HG03039 (cell line): ENCODE results near the gene ADCY3.

ENCODE experiments used
- ATAC-seq: cut with Tn5 transposase; IDR thresholded peaks from one replicate; pipeline ENCODE4 v1.9.1; 2021; ENCODE audit warnings: mild to moderate bottlenecking, moderate library complexity; ENCODE audit not compliant: unreplicated experiment

Gene ADCY3

GRCh38 chr2:24833821-24834732, 86.0 kb downstream of the ADCY3 start:
- ATAC-seq = no peak

- ATAC-seq = no peak
Observed at GRCh38 chr2:24832931-24833701, 86.9 kb downstream of the ADCY3 start.

- no peak for ATAC-seq
Observed at GRCh38 chr2:24832521-24832920, 87.5 kb downstream of the ADCY3 start.

- no peak for ATAC-seq
Observed at GRCh38 chr2:24832073-24832461, 88.0 kb downstream of the ADCY3 start.

GRCh38 chr2:24831221-24832072, 88.6 kb downstream of the ADCY3 start:
- ATAC-seq = no peak

GRCh38 chr2:24830786-24831185, 89.3 kb downstream of the ADCY3 start:
- no peak for ATAC-seq

GRCh38 chr2:24830351-24830750, 89.7 kb downstream of the ADCY3 start:
- ATAC-seq = no peak

GRCh38 chr2:24828238-24828996, 91.6 kb downstream of the ADCY3 start:
- no peak for ATAC-seq

GRCh38 chr2:24827321-24828237, 92.5 kb downstream of the ADCY3 start:
- ATAC-seq = peak; percentile 64

- ATAC-seq = no peak
Observed at GRCh38 chr2:24826773-24827145, 93.3 kb downstream of the ADCY3 start.

- ATAC-seq = no peak
Observed at GRCh38 chr2:24825883-24826772, 93.9 kb downstream of the ADCY3 start.

- no peak for ATAC-seq
Observed at GRCh38 chr2:24824966-24825882, 94.8 kb downstream of the ADCY3 start.

GRCh38 chr2:24824071-24824588, 95.9 kb downstream of the ADCY3 start:
- no peak for ATAC-seq

GRCh38 chr2:24822049-24822706, 97.9 kb downstream of the ADCY3 start:
- ATAC-seq = no peak

GRCh38 chr2:24821433-24821891, 98.6 kb downstream of the ADCY3 start:
- no peak for ATAC-seq
